ENCODE results near the gene AGPAT4.
"Not testable (repeated sequence)": the region's sequence is repeated elsewhere in the genome, so short reads cannot be mapped to it uniquely, and the experiment has no call there.

Gene AGPAT4

DNA sequence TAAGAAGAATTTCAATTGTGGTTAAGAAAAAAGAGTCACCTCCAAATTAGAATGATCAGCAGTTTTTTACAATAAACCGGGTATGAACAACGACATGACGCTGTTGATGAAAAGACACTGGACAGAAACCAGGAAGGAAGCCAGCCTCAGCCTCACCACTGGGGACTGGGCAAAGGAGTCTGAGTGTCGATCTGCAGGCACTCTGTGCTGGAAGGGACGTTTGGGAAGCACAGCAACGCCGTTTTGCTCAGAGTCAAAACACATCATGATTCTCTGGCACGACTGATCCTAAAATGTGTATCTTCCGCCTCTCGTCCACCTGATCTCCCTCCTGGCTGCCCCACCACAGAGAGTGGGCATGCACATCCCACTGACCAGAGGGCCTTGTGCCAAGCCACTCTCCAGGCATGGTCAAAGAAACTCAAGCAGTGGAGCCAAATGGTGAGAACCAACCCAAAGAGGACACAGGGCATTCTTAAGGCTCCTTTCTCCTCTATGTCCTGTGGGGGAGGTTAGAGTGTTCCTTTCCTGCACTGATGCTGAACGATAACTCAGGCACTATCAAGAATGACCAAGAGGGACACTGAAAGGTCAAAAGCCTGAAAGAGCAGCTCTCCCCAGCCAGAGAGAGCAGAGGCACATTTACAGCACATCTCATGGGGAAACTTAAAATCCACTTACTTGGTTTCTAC lies 68.8 kb downstream of the AGPAT4 start:
- peak in 4 of 56 donors; percentile 16 to 39 (median 20) for DNase-seq

DNA sequence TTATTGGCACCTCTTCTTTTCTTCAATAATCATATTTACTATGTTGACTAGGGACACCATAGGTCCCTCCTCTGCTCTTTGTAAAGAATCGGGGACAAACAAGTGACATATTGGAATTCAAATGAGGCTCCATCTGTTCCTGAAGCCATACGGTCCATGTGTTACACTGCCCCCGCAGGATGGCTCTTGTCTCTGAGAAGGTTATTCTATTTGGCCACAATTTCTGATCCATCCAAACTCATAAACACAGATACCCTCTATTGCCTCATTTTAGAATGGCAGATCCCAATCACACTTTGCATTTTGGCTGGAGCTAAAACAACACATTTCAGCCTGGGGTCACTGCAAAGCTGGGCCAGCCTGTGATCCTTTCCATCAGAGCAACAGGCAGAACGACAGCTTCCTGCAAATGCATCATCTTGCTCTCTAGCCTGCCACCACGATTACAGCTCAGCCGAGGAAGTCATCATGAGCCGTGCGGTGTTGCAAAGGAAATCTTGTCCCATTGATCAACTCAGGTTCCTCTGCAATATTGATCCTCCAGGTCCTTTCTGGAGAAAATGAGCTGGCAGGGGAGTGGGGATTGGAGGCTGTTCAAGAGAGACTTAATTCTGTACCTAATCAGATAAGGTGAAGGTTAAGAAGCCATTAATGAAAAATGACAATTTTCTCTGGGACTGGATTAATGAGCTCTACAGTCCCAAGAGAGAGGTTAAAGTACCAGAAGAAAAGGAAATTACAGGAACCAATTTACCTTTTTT lies 73.1 kb downstream of the AGPAT4 start:
- DNase-seq, result no peak

DNA sequence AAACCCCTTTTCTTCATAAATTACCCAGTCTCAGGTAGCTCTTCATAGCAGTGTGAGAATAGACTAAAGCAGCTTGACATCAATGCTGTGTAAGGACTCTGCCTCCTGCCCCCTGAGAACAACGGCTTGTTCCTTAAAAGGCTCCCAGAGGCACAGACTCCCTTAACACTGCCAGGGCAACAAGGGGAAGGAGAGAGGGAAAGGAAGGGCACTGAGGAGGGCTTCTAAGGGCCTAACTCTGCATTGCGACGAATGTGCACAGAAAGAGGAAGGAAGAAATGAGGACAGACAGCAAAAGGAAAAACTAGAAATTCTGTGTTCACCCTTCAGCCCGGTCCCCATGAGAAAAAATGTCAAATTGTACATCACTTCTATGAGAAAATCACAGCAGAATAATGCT lies 74.0 kb downstream of the AGPAT4 start:
- DNase-seq, result no peak

DNA sequence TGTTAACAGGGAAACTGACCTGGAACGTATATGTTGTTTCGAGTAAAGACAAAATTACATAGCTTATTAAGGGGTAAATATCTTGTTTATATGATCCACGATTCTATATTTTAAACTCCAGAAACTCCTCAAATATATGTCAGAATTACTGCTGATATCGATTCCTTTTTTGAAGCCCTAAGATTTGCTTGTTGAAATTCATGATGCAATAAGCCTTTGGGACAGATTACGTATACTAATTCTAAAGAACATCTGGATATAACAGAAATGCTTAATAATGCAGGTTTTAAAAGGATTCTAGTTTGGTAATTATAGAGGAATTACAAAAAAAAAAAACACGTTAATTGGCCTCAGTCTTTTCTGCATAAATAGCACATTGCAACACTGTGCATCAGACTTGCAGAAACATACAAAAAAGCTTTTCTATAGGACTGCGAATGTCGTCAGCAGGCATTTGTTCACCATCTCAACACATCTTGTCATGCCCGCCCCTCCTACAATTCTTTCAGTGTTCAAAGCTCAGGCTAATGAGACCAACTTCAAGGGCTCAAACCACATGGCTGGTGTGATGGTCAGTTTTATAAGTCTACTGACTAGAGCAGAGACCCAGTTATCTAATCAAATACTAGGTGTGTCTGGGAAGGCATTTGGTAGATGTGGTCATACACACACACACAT lies 74.9 kb downstream of the AGPAT4 start:
- no peak for DNase-seq

DNA sequence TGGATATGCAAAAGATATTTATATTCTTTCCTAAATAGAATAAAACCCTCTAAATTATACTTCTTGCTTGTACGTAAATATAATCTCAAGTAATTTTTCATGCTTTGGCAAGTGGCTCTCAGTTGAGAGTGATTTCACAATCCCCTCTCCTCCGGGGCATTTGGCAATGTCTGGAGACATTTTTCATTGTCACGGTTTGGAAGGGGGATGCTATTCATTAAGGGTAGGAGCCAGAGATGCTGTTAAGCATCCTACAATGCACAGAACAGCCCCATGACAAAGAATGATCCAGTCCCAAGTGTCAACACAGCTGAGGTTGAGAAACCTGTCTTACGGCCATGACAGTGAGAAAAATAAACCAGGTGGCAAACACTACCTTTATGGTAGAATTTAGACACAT lies 75.7 kb downstream of the AGPAT4 start:
- DNase-seq, result no peak

DNA sequence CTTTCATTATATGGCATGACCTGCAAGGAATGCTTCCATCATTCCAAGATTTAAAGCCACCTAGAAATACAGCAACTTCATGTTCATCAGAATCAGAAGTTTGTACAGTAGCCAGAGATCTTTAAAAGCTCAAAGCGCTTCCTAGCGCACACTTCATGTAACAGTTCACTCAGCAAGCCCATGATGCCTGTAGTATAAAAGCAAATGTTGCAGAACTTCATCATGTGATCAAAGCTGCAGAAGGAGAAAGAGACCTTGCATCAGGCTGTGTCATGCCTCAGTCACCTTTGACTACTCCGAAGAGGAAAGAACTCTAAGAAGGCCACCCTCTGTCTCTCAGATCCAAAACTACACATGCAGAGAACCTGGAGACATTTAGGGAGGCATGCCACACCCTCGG lies 78.5 kb downstream of the AGPAT4 start:
- no peak for DNase-seq

DNA sequence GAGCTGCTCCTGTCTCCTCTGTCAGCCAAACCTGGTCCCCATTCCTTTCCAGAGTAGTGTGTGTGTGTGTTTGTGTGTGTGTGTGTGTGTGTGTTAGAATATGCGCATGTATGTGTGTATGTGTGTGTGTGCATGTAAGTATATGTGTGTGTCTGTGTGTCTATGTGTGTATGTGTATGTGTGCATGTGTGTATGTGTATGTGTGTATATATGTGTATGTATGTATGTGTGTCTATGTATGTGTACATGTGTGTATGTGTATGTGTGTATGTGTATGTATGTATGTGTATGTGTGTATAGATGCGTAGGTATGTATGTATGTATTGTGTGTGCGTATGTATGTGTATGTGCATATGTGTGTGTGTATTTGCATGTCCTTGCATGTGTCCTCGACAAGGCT lies 79.5 kb downstream of the AGPAT4 start:
- DNase-seq, result no peak

DNA sequence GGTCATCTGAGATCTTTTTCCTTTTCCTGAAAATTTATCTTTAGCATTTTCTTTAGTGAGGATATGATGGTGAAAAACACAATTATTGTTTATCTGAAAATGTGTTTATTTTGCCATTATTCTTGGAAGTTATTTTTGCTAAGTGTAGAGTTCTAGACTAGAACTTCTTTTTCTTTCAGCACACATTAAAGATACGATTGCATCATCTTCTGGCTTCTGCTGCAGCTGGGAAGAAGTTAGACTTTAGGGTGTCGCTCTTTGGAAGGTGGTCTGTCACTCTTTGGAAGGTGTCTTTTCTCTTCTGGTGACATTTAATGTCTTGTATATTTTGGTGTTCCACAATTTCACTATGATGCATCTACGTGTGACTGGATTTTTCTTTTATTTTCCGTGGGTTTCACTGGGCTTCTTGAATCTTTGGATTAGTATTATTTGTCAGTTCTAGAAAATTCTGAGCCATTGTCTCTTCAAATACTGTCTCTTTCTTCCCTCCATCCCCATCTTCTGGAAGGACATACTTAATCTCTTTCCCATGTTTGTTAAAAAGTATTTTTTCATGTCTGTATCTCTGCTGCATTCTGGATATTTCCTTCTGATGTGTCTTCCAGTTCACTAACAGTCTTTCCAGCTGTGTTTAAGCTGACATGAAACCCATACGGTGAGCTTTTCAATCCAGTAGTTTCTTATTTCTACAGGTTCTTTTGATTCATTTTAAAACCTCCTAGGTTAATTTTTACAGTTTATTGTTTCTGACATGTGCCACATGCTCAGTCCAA lies 81.0 kb downstream of the AGPAT4 start:
- no peak for DNase-seq

DNA sequence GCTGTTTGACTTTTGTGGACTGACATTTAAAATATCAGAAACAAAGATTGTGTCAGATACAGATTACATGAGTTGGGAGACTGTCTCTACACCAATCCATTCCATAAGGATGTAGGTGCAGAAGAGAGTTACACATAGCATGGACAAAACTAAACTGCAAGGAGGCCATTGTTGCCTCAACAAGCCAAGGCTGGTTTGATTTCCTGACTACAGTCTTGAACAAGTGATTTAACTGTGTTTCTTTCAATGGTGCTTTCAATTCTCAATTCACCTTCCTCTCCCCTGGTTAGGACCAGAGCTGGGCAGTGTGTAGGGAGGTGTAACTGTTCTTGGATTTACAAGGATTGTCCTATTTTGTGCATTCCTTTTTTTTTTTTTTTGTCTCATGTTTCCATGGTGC lies 82.2 kb downstream of the AGPAT4 start:
- DNase-seq, result no peak

DNA sequence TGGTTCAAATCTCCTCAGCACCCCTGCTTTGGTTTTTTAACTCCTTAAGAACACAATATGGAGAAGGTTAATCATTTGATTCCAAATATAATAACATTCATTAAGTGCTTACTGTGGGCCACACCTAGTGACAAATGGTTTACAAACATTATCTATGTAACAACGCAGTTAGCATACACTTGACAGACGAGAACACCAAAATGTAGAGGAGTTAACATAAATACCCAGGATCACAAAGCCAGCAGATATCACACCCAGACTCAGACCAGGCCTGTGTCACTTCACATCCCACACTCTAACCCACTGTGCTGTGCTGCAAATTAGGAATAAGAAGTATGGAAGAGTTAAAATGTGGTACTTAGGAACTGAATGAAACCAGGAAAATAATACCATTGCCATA lies 82.9 kb downstream of the AGPAT4 start:
- no peak for DNase-seq

DNA sequence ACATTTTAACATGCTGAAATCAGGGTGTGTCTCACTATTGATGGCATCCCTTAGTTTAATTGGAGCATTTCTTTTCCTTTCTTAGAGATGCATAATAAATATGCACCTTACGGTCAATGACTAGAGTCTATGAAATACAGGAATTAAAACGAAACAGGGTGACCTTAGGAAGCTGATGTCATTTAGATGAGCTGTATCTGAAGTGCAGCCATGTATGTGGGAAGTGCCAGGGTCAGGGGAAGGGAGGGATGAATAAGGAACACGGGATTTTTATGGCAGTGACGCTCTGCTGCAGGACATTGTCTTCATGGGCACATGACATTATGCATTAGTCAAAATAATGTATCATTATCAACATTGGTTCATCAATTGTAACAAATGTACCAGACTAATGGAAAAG lies 84.0 kb downstream of the AGPAT4 start:
- DNase-seq, result no peak

DNA sequence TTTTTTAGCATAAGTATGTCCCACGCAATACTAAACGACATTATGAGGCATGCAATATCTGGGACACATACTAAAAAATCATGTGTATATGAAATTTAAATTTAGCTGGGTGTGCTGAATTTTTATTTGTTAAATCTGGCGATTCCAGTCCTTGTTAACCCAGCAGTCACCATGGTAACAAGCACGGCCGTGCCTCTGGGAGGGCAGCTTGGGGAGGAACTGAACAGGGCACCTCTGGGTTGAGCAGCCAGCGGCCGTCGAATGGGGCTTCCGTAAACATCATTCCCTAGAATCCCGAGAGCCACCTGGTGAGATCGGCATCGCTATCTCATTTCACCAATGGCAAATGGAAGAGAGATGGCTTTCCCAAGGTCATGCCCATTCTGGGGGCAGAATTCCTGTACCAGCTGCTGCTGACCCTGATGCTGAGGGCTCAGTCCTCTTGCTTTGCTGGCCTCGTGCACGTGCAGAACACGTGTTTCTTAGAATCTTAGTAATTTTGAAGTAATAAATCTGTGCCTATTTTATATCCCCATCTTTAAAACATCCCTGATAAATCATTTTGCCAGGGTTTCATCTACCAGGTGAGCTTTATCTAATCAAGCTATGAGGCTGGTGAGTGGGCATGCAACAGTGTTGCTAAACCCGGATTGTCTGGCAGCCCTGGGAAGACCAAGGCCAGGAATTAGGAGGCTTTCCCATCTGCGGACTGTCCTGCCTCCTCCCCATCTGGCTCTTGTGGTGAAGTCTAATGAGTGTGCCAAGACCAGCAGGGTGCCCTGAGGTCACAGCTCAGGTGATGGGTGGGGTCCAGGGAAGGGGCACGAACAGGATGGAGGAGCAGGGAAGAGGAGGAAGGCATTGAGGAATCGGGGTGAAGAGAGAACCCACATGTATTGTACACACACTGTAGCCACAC lies 85.1 kb downstream of the AGPAT4 start:
- no peak for DNase-seq

DNA sequence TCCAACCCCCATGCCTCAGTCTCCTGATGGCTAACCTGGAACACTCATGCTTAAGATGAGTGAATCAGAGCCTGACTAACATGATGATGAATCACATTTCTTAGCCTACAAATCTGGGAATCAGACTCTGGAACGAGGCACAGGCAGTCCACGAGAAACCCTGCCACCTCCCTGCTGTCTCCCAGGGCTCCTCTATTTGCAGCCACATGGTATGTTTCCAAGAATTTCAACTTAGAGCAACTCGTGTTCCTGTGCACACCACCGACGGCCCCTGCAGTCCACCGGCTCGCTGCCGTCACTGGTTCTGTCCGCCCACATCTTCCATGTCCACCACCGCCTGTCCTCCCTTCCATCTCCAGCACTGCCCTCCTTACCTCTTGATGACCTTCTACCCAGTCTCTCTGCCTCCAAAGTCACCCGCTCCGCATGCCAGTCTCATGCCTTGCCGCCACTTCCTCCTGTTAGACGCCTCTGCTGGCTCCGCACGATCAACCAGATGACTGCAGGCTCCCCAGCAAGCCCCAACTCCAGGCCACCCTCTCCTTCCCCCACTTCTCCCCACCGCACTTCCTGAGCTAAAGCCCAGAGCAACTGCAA lies 87.6 kb downstream of the AGPAT4 start:
- peak in 10 of 56 donors; percentile 11 to 60 (median 32) for DNase-seq

DNA sequence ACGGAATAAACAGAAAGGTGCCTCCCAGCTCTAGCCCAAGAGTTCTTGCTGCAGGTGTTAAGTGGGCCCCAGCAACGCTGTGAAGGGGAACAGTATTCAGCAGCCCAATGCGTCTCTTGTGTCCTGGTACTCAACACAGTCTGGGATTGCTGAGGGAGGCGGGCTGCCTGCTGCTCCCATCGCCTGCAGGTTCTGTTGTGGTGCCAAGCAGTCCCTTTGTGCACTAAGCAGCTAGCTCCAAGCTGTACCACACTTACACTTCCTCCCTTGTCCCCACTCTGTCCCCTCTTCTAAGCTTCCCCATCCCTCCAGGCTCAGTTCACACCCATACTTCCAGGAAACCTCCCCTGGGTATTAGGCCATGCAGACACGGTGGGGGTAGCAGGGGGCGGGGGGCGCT lies 92.7 kb downstream of the AGPAT4 start:
- DNase-seq, result peak in 17 of 56 donors; percentile 17 to 58 (median 45)

DNA sequence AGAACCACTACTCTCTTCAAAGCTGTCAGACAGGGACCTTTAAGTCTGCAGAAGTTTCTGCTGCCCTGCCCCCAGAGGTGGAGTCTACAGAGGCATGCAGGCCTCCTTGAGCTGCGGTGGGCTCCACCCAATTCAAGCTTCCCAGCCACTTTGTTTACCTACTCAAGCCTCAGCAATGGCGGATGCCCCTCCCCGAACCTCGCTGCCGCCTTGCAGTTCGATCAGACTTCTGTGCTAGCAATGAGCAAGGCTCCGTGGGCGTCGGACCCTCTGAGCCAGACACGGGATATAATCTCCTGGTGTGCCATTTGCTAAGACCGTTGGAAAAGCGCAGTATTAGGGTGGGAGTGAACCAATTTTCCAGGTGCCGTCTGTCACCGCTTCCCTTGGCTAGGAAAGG lies 95.7 kb downstream of the AGPAT4 start:
- not testable (repeated sequence) for DNase-seq

DNA sequence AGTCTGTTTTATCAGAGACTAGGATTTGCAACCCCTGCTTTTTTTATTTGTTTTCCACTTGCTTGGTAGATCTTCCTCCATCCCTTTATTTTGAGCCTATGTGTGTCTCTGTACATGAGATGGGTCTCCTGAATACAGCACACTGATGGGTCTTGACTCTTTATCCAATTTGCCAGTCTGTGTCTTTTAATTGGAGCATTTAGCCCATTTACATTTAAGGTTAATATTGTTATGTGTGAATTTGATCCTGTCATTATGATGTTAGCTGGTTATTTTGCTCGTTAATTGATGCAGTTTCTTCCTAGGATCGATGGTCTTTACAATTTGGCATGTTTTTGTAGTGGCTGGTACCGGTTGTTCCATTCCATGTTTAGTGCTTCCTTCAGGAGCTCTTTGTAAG lies 97.4 kb downstream of the AGPAT4 start:
- not testable (repeated sequence) for DNase-seq

DNA sequence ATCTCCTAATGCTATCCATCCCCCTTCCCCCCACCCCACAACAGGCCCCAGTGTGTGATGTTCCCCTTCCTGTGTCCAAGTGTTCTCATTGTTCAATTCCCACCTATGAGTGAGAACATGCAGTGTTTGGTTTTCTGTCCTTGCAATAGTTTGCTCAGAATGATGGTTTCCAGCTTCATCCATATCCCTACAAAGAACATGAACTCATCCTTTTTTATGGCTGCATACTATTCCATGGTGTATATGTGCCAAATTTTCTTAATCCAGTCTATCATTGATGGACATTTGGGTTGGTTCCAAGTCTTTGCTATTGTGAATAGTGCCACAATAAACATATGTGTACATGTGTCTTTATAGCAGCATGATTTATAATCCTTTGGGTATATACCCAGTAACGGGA lies 101.1 kb downstream of the AGPAT4 start:
- not testable (repeated sequence) for DNase-seq

DNA sequence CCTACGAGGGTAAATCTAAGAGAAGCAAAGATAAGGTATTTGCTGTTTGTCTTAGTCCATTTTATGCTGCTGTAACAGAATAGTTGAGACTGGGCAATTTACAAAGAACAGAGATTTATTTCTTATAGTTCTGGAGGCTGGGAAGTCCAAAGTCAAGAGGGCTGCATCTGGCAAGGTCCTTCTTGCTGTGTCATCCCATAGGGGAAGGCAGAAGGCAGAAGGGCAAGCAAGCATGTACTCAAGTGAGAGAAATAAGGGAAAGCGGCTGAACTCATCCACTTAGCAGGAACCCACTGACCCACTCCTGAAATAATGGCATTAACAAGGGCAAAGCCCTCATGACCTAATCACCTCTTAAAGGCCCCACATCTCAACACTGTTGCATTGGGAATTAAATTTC lies 102.7 kb downstream of the AGPAT4 start:
- no peak for DNase-seq

DNA sequence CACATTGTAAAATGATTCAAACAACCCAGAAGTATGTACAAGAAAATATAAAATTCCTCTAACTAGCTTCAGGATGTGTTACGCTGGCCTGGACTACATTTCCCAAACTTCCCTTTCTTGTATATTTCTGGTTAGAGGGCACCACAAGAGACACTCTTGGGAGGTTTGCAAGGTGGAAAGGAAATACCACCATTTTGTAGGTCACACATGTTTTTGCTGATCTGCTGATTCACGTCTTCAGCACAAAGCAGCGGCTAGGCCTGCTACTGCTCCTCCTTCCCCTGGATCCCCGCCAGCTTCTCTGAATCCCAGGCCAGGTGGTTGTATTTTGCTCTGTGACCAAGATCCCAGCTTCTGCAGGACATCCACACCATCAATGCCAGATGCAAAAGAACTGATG lies 104.2 kb downstream of the AGPAT4 start:
- peak in 2 of 56 donors; percentile 14 to 17 for DNase-seq

DNA sequence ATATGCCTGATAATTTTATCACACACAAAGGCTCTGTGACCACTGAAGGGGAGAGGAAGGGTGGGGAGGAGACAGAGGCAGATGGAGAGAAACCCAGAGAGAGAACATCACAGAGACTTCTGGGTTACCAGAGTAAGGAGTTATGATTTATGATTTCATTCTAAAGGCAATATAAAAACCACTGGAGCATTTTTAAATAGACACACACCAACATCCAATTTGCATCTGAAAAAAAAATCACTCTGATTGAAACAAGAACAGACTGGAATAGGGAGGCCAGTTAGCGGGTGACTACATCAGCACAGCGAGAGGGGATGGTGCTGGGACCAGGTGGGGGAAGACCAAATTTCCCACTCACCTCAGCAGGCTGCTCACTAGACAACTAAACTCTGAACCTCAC lies 104.8 kb downstream of the AGPAT4 start:
- DNase-seq, result no peak

All from nucleus accumbens (tissue), 56 donors.